Glutamatergic neuron (in vitro differentiated cells): ENCODE results near the gene PITX3. TPM values are rescaled to one million over a fixed set of nuclear protein-coding genes. Genes with fewer than 3 reads are reported as not detected.

Source experiments
- DNase-seq: peaks from one replicate; pipeline ENCODE4 v3.0.0; 2022
- H3K27ac Mint-ChIP-seq: one replicate; pipeline ENCODE4 v1.8.0; 2020; ENCODE audit warnings: mild to moderate bottlenecking, mixed read lengths, inconsistent platforms; ENCODE audit not compliant: unreplicated experiment
- H3K27me3 Mint-ChIP-seq: one replicate; pipeline ENCODE4 v1.8.0; 2020; ENCODE audit warnings: mild to moderate bottlenecking, moderate library complexity, mixed read lengths, inconsistent platforms; ENCODE audit not compliant: unreplicated experiment
- H3K36me3 Mint-ChIP-seq: one replicate; pipeline ENCODE4 v1.8.0; 2020; ENCODE audit warnings: mild to moderate bottlenecking, mixed read lengths, inconsistent platforms; ENCODE audit not compliant: unreplicated experiment
- H3K4me1 Mint-ChIP-seq: one replicate; pipeline ENCODE4 v1.8.0; 2020; ENCODE audit warnings: mild to moderate bottlenecking, low read depth, mixed read lengths, inconsistent platforms; ENCODE audit not compliant: unreplicated experiment
- H3K4me3 Mint-ChIP-seq: one replicate; pipeline ENCODE4 v1.8.0; 2020; ENCODE audit warnings: mild to moderate bottlenecking, mixed read lengths, inconsistent platforms; ENCODE audit not compliant: unreplicated experiment
- H3K9me3 Mint-ChIP-seq: one replicate; pipeline ENCODE4 v1.8.0; 2020; ENCODE audit warnings: mild to moderate bottlenecking, moderate library complexity, mixed read lengths, inconsistent platforms; ENCODE audit not compliant: unreplicated experiment
- total RNA-seq: library from RNA; stranded (reverse); fragmentation: NEBNext Ultra II Directional; extraction: Animal tissue kit (Norgen Biotek cat#: 25700); gene quantifications from one replicate; pipeline ENCODE4 v1.2.1, GENCODE V29; 2021; ENCODE audit not compliant: unreplicated experiment
- TF ChIP-seq, protein P1 (sequence below): fragments of 200-600 bp; sonication (generic); IDR thresholded peaks from one replicate; pipeline ENCODE4 v1.5.0; 2021; ENCODE audit not compliant: partially characterized antibody, unreplicated experiment

The PITX3 gene
- total RNA-seq, 1 donor from 2014 or later, result not detected

DNA sequence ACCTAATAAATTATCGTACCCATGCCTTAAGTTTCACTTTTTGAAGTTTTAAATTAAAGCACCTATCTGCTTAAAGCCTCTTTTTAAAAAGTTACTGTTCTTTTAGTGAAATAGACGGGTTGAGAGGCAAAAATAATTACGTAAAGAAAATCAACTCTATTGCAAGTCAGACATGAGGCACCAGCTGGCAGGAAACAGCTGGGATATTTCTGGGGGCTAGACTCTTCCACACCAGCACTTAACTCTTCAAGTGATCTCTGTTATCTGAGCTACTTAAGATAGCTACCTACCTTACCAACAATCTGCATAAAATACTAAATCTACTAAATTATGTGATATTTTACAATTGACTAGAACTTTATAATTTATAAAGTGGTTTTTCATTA is 39.8 kb upstream of the PITX3 start:
- peak; percentile 56 for DNase-seq
- peaks cover 7% of the 10 kb centered on the region for H3K27me3 Mint-ChIP-seq
- H3K9me3 Mint-ChIP-seq, result peaks cover 8% of the 10 kb centered on the region
- H3K27ac Mint-ChIP-seq, result peak overlapping the region; percentile 95
- H3K4me1 Mint-ChIP-seq, result peaks cover 39% of the 10 kb centered on the region
- TF ChIP-seq, protein P1, sequence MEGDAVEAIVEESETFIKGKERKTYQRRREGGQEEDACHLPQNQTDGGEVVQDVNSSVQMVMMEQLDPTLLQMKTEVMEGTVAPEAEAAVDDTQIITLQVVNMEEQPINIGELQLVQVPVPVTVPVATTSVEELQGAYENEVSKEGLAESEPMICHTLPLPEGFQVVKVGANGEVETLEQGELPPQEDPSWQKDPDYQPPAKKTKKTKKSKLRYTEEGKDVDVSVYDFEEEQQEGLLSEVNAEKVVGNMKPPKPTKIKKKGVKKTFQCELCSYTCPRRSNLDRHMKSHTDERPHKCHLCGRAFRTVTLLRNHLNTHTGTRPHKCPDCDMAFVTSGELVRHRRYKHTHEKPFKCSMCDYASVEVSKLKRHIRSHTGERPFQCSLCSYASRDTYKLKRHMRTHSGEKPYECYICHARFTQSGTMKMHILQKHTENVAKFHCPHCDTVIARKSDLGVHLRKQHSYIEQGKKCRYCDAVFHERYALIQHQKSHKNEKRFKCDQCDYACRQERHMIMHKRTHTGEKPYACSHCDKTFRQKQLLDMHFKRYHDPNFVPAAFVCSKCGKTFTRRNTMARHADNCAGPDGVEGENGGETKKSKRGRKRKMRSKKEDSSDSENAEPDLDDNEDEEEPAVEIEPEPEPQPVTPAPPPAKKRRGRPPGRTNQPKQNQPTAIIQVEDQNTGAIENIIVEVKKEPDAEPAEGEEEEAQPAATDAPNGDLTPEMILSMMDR, result no peak
- H3K36me3 Mint-ChIP-seq, result no peaks in the 10 kb centered on the region
- H3K4me3 Mint-ChIP-seq, result peak overlapping the region; percentile 80

DNA sequence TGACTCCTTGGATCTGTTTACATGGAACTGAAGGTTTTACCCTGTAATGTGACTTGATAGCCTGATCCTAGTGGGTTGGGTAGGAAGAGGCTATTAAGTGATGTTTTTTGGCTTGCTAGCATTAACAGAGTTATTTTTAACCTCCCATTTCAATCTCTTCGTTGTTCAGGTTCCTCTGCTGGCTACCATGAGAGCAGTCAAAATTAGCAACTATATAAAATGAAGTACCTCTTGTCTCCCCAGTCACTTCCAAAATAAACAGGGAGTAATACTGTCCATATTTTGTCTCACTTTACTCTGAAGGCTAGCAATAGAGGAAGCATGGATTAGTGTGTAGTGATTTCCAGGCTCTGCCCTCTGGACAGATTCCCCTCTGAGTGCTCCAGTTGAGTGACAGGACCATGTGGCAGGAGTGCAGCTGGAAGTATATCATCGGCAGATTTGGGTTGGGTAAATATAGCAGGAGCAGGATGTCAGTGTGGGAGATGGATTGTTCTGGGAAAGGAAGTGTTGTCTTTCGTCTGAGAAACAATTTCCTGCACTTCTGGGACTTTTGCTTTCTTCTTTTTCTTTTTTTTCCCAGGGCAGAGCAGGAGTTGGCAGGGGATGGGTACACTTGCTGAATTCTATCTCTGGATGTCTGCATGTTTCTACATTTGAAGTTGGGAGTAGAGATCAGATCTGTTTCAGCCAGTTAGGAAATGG is 39.2 kb upstream of the PITX3 start:
- TF ChIP-seq, protein P1, result no peak
- Mint-ChIP-seq H3K4me1 (peaks cover 36% of the 10 kb centered on the region), H3K4me3 (peak overlapping the region; percentile 80), H3K27me3 (peaks cover 7% of the 10 kb centered on the region), H3K36me3 (no peaks in the 10 kb centered on the region), H3K9me3 (peaks cover 8% of the 10 kb centered on the region), H3K27ac (peak overlapping the region; percentile 95)
- peak; percentile 41 for DNase-seq

DNA sequence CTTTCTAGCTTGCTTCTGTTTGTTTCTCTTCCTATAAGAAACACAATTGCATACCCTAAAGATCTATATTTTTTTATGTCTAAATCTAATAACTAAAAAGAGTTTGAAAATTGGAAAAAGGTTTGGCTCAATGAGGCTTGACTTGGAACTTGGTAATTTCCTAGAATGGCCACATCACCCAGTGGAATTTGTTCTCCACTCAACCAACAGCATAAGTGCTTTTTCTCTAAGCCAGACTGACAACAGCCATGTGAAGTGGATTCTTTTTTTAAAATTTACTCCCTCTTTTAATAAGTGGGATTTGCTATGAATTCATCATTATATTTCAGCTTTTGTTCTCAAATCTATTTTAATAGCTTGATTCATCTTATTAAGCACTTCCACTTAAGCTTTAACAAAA is 37.8 kb upstream of the PITX3 start:
- no peak for DNase-seq
- TF ChIP-seq, protein P1, result no peak
- Mint-ChIP-seq H3K4me1 (peaks cover 31% of the 10 kb centered on the region), H3K27ac (peak overlapping the region; percentile 45), H3K36me3 (no peaks in the 10 kb centered on the region), H3K9me3 (peaks cover 8% of the 10 kb centered on the region), H3K4me3 (no peak overlapping the region), H3K27me3 (peaks cover 7% of the 10 kb centered on the region)

DNA sequence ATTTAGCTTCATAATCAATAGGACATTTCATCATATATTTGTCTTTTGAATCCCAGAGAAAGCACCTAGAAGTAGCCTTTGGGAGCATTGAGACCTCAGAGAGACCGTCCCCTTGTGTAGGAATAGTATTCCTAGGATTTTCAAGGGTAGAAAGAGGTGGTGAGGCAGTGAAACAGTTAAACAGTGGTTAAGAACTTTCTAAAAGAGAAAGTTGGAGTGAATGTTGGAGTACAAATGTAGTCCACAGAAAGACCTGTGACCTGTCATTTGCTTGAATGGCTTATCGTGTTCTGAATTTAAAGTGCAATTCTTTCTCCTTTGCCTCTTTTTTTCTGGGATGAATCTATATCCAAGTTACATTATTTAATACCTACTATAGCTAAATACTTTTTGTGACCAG is 34.0 kb upstream of the PITX3 start:
- Mint-ChIP-seq H3K4me3 (no peak overlapping the region), H3K27ac (no peak overlapping the region), H3K4me1 (peaks cover 17% of the 10 kb centered on the region), H3K36me3 (no peaks in the 10 kb centered on the region), H3K27me3 (no peaks in the 10 kb centered on the region), H3K9me3 (no peaks in the 10 kb centered on the region)
- TF ChIP-seq, protein P1, result no peak
- no peak for DNase-seq

DNA sequence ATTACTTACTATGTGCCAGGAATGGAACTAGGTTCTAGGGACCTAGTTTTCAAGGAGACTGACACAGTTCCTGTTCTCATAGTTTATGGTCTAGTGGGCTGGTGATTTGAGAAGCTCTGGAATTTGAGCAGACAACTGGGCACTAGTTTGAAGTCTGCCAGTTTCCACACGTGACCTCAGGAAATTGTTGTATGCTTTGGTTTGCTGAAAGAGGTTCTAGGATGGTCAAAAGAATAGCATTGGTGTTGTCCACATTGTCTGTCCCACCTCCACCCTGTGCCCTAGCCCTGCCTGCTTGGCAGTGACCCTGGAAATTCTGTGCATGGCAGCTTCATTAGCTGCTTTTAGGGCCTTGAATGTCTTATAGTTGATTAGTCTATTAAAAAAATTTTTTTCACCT is 32.8 kb upstream of the PITX3 start:
- TF ChIP-seq, protein P1, result no peak
- Mint-ChIP-seq H3K36me3 (no peaks in the 10 kb centered on the region), H3K9me3 (no peaks in the 10 kb centered on the region), H3K27ac (no peak overlapping the region), H3K4me3 (no peak overlapping the region), H3K4me1 (peaks cover 4% of the 10 kb centered on the region), H3K27me3 (no peaks in the 10 kb centered on the region)
- DNase-seq, result no peak
